Gastroesophageal sphincter (tissue), 3 donors: ENCODE data around the gene GASK1A.

Experiments
- CTCF ChIP-seq, 4 experiments: fragments of 200-600 bp in 2 of 4; fragments of 450-650 bp in 2 of 4; sonication (generic) in 1 of 4; IDR thresholded peaks; one replicate each; pipeline ENCODE4 v1.5.1; 2017 to 2019; ENCODE audit warnings: antibody characterized with exemption in 4 of 4, mild to moderate bottlenecking in 2 of 4, moderate library complexity in 2 of 4
- EP300 ChIP-seq: sonication (generic); formaldehyde crosslinking; IDR thresholded peaks from one replicate; pipeline ENCODE4 v1.6.1; 2017; ENCODE audit warnings: antibody characterized with exemption, mild to moderate bottlenecking
- POLR2A ChIP-seq, 2 donors: fragments of 450-650 bp; IDR thresholded peaks; one replicate each; pipeline ENCODE4 v1.6.1; 2017; ENCODE audit warnings: antibody characterized with exemption in 2 of 2, mild to moderate bottlenecking in 2 of 2, moderate library complexity in 1 of 2
- POLR2AphosphoS5 ChIP-seq: sonication (generic); formaldehyde crosslinking; IDR thresholded peaks from one replicate; pipeline ENCODE4 v1.6.1; 2017; ENCODE audit warnings: antibody characterized with exemption

GRCh38 chr3:43017004-43017403 is 37.9 kb downstream of the GASK1A start:
- TF ChIP-seq CTCF (IDR thresholded peaks at IDR 0.05) (no peak), EP300 (no peak), POLR2AphosphoS5 (no peak), POLR2A (IDR thresholded peaks at IDR 0.05) (no peak)
